Cerebellar nuclear complex (tissue), 1 donor: Measurements from ENCODE around the gene MYO1D.
"Not testable (repeated sequence)": the region's sequence is repeated elsewhere in the genome, so short reads cannot be mapped to it uniquely, and the experiment has no call there.

ENCODE experiments used
- DNase-seq, 2 experiments: peaks; one replicate each; lab custom pipeline; 2025; lab: John Stamatoyannopoulos, UW

The MYO1D gene

DNA sequence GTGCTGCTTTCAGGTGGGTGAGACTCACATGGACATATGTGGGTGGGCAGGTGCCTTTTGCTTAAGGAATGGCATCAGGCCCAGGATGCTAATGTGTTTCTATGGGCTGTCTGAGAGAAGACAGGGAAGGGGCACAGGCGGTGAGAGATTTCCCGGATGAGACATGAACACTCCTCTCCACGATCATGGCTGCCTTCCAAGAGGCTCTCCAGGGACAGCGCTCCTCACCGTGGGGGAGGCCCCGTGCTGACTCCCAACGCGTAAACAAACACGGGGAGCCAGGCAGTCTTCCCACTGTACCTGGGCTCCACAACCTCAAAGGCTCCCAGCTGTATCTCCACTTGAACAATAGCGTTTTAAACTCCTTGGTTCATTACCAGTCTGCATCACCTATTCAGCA, 347.3 kb downstream of the MYO1D start:
- DNase-seq: no peak

DNA sequence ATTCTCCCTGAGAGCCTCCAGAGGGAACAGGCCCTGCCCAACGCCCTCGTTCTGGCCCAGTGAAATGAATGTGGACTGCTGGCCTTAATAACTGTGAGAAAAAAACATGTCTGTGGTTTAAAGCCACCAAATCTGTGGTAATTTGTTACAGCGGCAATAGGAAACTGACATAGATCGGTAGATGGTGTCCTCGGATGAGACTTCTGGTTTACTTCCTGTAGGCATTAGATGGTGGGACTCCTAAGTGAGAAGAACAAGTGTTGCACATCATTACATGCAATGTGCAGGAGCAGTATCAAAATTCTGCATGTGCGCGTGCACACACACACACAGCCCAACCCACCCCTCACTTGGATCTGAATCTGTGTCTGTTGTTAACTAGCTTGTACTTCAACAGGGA, 348.1 kb downstream of the MYO1D start:
- no peak for DNase-seq

DNA sequence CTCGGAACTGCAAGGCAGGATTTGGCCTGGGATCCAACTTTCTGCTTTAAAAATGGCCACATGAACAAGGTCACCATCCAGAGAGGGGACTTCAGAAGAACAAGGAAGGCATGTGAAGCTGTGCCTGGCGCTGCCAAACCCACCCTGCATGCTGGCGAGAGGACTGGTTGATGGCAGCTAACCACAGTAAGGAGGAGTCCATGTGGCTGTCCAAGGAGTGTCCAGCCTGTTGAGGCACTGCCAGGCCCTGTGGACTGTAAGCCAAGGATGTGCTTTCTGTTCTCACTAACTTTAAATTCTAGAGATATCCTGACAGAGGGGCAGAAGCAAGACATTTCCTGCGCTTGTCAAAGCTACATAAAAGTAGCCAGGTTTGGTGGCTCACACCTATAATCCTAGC, 349.8 kb downstream of the MYO1D start:
- DNase-seq: no peak

DNA sequence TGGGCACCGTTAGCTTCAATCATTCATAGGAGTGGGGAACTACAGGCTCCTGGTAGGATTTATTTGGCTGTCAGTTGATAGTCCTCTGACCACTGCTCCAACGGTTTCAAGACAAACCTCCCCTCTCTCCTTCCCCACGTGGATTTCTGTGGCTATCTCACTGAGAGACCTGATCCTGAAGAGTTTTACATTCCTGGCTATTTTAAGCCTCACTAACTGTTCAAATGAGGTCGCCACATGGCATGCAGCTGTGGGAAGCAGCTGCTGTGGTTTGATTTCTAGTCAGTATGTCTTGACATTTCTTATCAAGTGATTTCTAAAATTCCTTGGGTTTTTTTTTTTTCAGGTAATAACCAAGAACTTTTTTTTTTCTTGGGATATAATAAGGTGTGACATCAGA, 351.8 kb downstream of the MYO1D start:
- DNase-seq: no peak

DNA sequence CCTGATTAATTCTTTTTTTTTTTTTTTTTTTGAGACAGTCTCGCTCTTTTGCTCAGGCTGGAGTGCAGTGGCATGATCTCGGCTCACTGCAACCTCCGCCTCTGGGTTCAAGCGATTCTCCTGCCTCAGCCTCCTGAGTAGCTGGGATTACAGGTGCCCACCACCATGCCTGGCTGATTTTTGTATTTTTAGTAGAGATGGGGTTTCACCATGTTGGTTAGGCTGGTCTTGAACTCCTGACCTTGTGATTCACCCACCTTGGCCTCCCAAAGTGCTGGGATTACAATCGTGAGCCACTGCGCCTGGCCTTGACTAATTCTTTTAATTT, 352.4 kb downstream of the MYO1D start:
- not testable (repeated sequence) for DNase-seq

GRCh38 chr17:32523827-32524552, 352.9 kb downstream of the MYO1D start:
- DNase-seq: no peak

GRCh38 chr17:32523017-32523680, 353.8 kb downstream of the MYO1D start:
- DNase-seq: no peak

DNA sequence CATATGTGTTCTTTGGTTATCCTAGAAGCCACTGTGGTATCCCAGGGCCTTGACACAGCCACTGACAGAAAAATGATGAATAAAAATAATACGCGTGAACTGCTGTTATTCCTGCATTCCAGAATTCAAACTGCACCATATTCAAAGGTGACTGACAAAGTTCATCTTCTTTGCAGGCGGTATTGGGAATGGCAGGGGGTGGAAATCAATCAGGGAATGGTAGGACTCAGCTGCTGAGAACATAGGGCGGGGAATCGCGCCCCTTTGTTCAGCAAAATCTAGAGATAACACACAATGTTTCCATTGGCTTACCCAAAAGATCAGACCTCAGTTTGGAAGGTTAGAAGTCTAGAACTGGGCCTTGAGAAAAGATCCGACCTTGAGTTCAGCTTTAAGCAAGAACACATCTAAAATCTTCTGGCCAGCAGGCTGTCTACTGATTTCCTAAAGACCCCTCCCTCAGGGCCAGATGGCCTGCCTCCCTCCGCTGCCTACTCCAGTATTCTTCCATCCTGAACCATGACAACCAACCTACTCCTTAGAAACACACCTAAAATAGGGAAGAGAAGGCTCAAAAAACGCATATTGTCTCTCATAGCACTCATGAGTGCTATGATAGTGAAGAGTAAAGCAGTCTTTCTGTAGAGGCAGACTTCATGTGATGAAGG, 356.1 kb downstream of the MYO1D start:
- DNase-seq: no peak

DNA sequence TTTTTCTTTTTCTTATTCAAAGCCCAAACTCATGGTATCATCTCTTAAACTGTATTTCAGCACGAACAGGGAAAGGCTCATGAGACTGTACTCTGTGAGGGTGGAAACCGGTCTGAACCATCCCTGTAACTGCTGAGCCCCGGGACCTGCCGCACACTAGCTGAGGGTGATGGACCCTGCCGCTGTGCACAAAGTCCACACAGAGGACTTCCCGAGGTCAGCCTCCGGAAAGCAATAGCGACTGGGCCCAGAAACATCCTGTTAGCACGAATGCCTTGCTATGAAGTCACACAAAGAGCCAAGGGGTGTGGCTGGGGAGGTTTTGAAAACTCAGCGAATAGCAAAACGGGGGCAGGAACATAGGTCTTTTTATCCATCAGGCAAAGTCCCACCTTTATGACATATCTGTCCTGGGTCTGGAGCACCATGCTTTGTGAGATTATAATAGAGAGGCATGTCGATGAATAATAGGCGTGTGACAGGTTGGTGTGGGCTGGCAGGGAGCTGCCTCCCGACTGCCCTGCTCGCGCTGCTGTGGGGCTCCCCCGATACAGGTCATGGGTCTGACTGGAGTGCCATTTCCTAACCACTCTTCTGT, 356.7 kb downstream of the MYO1D start:
- DNase-seq: no peak

- DNase-seq: peak in 1 of 2 experiments; percentile 30
Measured at GRCh38 chr17:32519228-32520103, 357.5 kb downstream of the MYO1D start.

DNA sequence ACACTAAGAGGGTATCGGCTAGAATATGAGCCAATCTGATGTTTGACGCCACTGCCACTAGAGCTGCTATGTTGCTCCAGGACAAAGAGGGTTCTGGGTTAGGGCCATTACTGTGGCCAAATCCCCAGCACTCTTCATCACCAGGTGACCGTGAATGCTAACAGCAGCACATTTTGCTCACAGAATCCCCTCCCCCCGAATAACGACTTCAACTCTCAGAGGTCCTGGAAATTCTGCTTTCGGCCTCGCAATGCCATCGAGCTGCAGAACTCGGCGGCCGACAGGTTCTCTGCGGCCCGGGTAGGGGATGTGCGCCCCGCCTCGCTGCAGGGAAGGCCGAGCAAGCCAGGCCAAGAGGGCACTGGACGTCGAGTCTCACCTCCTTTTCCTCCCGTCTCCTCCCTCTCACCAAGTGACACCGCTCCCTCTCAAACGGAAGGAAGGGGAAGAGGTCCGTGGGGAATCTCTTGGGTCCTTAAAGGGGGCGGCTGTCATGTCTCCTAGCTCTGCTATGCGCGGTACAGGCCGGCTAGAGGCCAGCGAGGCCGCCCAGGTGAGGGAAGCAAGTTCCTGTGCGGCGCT, 358.2 kb downstream of the MYO1D start:
- DNase-seq: no peak

- no peak for DNase-seq
Measured at GRCh38 chr17:32517982-32518381, 358.9 kb downstream of the MYO1D start.

DNA sequence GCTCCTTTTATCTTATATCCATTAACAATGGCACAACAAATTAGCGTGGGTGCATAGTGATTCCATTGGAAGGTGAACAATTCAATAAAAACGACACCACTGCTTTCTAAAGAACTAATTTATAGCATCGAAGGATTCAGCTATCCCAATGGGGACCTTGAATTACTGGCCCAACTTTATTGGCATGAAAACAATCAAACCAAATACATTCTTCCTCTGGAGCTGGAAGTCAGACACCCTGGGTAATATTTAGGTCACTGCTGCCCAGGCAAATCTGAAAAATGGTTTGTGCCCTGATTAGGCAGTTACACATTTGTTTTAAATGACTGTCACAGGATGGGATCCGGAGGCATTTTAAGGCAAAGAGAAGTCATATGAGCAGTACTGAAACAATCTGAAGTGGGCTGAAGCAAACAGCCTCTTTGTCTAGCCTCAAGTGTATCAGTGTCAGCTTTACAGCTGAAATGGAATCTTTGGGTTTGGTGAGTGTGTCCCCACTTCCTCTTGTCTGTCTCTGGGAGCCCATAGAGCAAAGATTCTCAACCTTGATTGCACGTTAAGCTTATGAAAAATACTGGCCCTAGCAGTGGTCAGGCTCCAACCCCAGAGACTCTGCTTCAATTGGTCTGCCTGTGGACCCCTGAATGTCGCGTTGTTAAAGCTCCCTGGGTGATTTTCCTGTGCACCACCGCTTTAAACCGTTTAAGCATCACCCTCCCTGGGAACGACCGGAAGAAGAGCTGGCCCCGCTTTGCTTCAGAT, 359.8 kb downstream of the MYO1D start:
- no peak for DNase-seq

GRCh38 chr17:32516450-32516849, 360.5 kb downstream of the MYO1D start:
- no peak for DNase-seq

DNA sequence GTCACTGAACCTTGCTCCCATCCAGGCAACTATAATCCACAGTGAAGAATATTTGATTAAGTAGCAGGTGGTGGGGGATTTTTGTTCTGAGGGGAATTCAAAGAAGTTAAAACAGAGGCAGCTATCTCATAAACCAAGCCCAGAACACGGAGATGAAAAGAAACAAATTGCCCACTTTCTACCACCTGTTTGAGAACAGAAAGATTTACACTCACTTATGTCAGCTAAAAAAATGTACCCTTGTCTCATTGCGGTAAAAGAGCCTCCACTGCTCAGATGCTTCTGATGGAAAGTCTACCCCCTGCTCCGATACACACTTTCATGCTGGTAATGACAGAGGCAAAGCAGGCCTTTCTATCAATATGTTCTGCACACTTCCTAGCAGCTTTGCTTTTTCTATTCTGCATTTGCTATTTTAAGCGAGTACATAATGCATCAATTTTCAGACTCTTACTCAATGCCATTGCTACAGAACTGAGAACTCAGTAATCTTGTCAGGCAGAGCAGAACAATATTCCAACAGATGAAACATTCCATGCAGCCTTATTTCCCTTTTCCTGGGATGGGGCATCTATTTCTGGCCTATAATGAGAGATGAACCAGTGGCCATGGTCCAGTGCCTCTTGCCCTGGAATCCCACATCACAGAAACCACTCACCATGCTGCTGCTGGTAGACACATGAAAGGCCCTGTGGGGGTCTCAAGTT, 361.1 kb downstream of the MYO1D start:
- DNase-seq: no peak

GRCh38 chr17:32514606-32515005, 362.3 kb downstream of the MYO1D start:
- DNase-seq: no peak

DNA sequence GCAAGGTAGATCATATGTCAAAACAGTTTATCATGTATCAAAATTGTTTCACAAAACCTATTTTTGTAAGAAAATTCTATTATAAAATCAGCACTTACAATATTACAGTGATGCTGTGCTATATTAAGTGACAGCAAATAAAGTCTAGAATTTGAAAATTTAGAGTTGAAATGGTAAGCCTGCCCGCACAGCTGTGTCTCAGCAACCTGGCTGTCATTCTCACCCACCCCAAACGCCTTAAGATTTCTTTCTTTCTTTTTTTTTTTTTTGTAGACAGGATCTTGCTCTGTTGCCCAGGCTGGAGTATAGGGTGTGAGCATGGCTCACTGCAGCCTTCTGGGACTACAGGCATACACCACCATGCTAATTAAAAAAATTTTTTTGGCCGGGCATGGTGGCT, 363.3 kb downstream of the MYO1D start:
- no peak for DNase-seq

DNA sequence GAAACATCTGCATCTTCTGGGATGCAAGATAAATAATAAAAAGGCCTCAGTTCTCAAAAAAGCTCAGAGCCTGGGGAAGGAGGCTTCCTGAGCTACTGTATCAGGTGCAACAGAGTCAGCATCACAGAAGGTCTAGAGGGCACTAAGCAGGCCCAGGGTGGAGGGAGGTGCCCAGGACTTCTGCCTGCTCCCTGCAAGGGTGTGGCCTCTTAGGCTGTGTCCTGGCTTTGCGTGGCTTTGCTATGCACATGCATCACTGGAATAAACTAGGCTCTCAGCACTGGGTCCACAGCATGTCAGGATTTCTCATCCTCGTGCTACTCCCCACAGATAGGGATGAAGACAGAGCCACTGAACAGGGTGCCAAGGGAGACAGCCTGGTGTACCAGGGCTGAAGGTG, 364.6 kb downstream of the MYO1D start:
- no peak for DNase-seq

DNA sequence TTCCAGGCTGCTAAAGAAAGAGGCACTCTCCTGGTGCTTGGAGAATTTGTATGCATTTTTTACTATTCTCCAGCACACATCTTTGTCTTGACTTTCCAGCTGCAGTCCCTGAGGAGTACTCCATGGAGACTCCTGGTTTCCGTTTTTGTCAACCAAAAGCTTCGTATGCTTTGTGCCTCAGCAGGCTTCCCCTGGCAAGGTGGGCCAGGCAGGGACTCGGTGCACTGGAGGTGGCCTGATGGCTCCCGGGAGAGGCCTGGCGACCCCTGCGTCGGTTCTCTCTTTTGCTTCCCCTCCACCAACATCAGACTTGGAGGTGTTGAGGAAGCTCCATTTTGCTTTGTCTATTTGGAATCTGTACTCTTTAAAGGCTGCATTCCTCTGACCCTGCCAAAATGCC, 366.5 kb downstream of the MYO1D start:
- no peak for DNase-seq

- DNase-seq: no peak
Measured at GRCh38 chr17:32508926-32509325, 368.0 kb downstream of the MYO1D start.
